Gastroesophageal sphincter (tissue), 3 donors: Measurements from ENCODE around the gene KIF13A.

Experiments used
- CTCF ChIP-seq, 4 experiments: fragments of 200-600 bp in 2 of 4; fragments of 450-650 bp in 2 of 4; sonication (generic) in 1 of 4; IDR thresholded peaks; one replicate each; pipeline ENCODE4 v1.5.1; 2017 to 2019; ENCODE audit warnings: antibody characterized with exemption in 4 of 4, mild to moderate bottlenecking in 2 of 4, moderate library complexity in 2 of 4
- EP300 ChIP-seq: sonication (generic); formaldehyde crosslinking; IDR thresholded peaks from one replicate; pipeline ENCODE4 v1.6.1; 2017; ENCODE audit warnings: antibody characterized with exemption, mild to moderate bottlenecking
- POLR2A ChIP-seq, 2 donors: fragments of 450-650 bp; IDR thresholded peaks; one replicate each; pipeline ENCODE4 v1.6.1; 2017; ENCODE audit warnings: antibody characterized with exemption in 2 of 2, mild to moderate bottlenecking in 2 of 2, moderate library complexity in 1 of 2
- POLR2AphosphoS5 ChIP-seq: sonication (generic); formaldehyde crosslinking; IDR thresholded peaks from one replicate; pipeline ENCODE4 v1.6.1; 2017; ENCODE audit warnings: antibody characterized with exemption

- TF ChIP-seq CTCF (IDR thresholded peaks at IDR 0.05) (no peak), POLR2A (IDR thresholded peaks at IDR 0.05) (no peak), EP300 (no peak), POLR2AphosphoS5 (no peak)
Measured at GRCh38 chr6:17957086-17957485, 30.3 kb downstream of the KIF13A start.
